NCI-H1048 (cell line): ENCODE results near the gene RPS15.
"Not testable (repeated sequence)": the region's sequence is repeated elsewhere in the genome, so short reads cannot be mapped to it uniquely, and the experiment has no call there.

Source experiments
- DNase-seq: peaks from one replicate; lab custom pipeline; 2025; lab: John Stamatoyannopoulos, UW

The RPS15 gene

GRCh38 chr19:1402411-1403070 is 35.7 kb upstream of the RPS15 start:
- no peak for DNase-seq

GRCh38 chr19:1406774-1407527 is 31.2 kb upstream of the RPS15 start:
- DNase-seq = peak; percentile 98

GRCh38 chr19:1407528-1408299 is 30.5 kb upstream of the RPS15 start, which contains the start of gene DAZAP1:
Gene DAZAP1 (plus strand): TSS chr19:1407586. CDS start chr19:1407774, 188 bp downstream.
- DNase-seq = no peak

GRCh38 chr19:1408300-1409203 is 29.6 kb upstream of the RPS15 start:
- DNase-seq = no peak

GRCh38 chr19:1409204-1410005 is 28.8 kb upstream of the RPS15 start:
- DNase-seq = no peak

- no peak for DNase-seq
These were observed 27.9 kb upstream of the RPS15 start for GRCh38 chr19:1410136-1410786.

GRCh38 chr19:1410789-1411188 is 27.4 kb upstream of the RPS15 start:
- DNase-seq = no peak

GRCh38 chr19:1411255-1412191 is 26.7 kb upstream of the RPS15 start:
- DNase-seq = no peak

- no peak for DNase-seq
These were observed 25.8 kb upstream of the RPS15 start for GRCh38 chr19:1412323-1412923.

- no peak for DNase-seq
These were observed 25.0 kb upstream of the RPS15 start for GRCh38 chr19:1412995-1413800.

- no peak for DNase-seq
These were observed 22.0 kb upstream of the RPS15 start for GRCh38 chr19:1416014-1416841.

- DNase-seq = no peak
These were observed 21.1 kb upstream of the RPS15 start for GRCh38 chr19:1417145-1417544.

GRCh38 chr19:1417681-1418495 is 20.3 kb upstream of the RPS15 start:
- DNase-seq = no peak

GRCh38 chr19:1418496-1418775 is 19.8 kb upstream of the RPS15 start:
- DNase-seq = no peak

- no peak for DNase-seq
These were observed 19.1 kb upstream of the RPS15 start for GRCh38 chr19:1418951-1419738.

GRCh38 chr19:1420085-1420484 is 18.1 kb upstream of the RPS15 start:
- DNase-seq = not testable (repeated sequence)
